Smooth muscle cell (in vitro differentiated cells): ENCODE data around the gene PHACTR3. TPM values are rescaled to one million over a fixed set of nuclear protein-coding genes. Genes with fewer than 3 reads are reported as not detected.
"Not testable (repeated sequence)": the region's sequence is repeated elsewhere in the genome, so short reads cannot be mapped to it uniquely, and the experiment has no call there.

Experiments
- DNase-seq: peaks from one replicate; lab custom pipeline; 2025; ENCODE audit not compliant: unreplicated experiment; lab: John Stamatoyannopoulos, UW
- H2AFZ ChIP-seq: fragments of 200-600 bp; sonication (generic); 2 replicates; pipeline ENCODE4 v1.6.0; 2016; ENCODE audit warnings: antibody characterized with exemption, low read depth, mild to moderate bottlenecking
- H3F3A ChIP-seq: fragments of 200-600 bp; sonication (generic); 2 replicates; pipeline ENCODE4 v1.6.0; 2017; ENCODE audit warnings: antibody characterized with exemption, low read depth
- H3K27ac ChIP-seq: fragments of 200-600 bp; sonication (generic); 2 replicates; pipeline ENCODE4 v1.5.1; 2016; ENCODE audit warnings: low read depth, mild to moderate bottlenecking
- H3K27me3 ChIP-seq: fragments of 200-600 bp; sonication (generic); 2 replicates; pipeline ENCODE4 v1.6.1; 2016; ENCODE audit warnings: low read depth, mild to moderate bottlenecking
- H3K36me3 ChIP-seq: fragments of 200-600 bp; sonication (generic); 2 replicates; pipeline ENCODE4 v1.5.1; 2016; ENCODE audit warnings: low read depth
- H3K4me1 ChIP-seq: fragments of 200-600 bp; sonication (generic); 2 replicates; pipeline ENCODE4 v1.5.1; 2016; ENCODE audit warnings: low read depth
- H3K4me2 ChIP-seq: fragments of 200-600 bp; sonication (generic); 2 replicates; pipeline ENCODE4 v1.6.0; 2016; ENCODE audit warnings: mild to moderate bottlenecking
- H3K4me3 ChIP-seq: fragments of 200-600 bp; sonication (generic); 2 replicates; pipeline ENCODE4 v1.5.1; 2016; ENCODE audit warnings: mild to moderate bottlenecking
- H3K79me2 ChIP-seq: fragments of 200-600 bp; sonication (generic); 2 replicates; pipeline ENCODE4 v1.6.0; 2016; ENCODE audit warnings: low read depth, mild to moderate bottlenecking
- H3K9ac ChIP-seq: fragments of 200-600 bp; sonication (generic); 2 replicates; pipeline ENCODE4 v1.6.0; 2016; ENCODE audit warnings: low read depth
- H3K9me3 ChIP-seq: fragments of 200-600 bp; sonication (generic); replicated peaks from 2 replicates; pipeline ENCODE4 v1.5.1; 2016; ENCODE audit warnings: low read depth
- H4K20me1 ChIP-seq: fragments of 200-600 bp; sonication (generic); 2 replicates; pipeline ENCODE4 v1.6.0; 2016; ENCODE audit warnings: low read depth
- WGBS: methylation state at CpG from one replicate; pipeline ENCODE4 v1.1.7; 2016; ENCODE audit warnings: low lambda C conversion rate; 5-methylcytosine and 5-hydroxymethylcytosine counted together
- polyA plus RNA-seq: library from polyadenylated mRNA; unstranded; fragments of >200 nt; fragmentation: Nextera tagmentation; extraction: Ambion mirVana; gene quantifications from 2 replicates; pipeline ENCODE4 v1.2.1, GENCODE V29; 2016
- small RNA-seq: library from RNA; depleted of rRNA; stranded (forward); fragments of <200 nt; gene quantifications from one replicate; pipeline ENCODE3, GENCODE V24; 2014
- total RNA-seq: library from RNA; depleted of rRNA; stranded (reverse); fragments of >200 nt; gene quantifications from 2 replicates; pipeline ENCODE4 v1.2.3, GENCODE V29; 2014
- TF ChIP-seq, protein P1 (sequence below): fragments of 200-600 bp; sonication (generic); IDR thresholded peaks from 2 replicates; pipeline ENCODE4 v1.5.1; 2017; ENCODE audit warnings: borderline replicate concordance, mild to moderate bottlenecking, antibody characterized with exemption; ENCODE audit not compliant: insufficient read depth, poor library complexity, severe bottlenecking

The PHACTR3 gene
- total and polyA plus RNA-seq, 2 experiments from 2014 or later = 0.76 to 2.6 TPM

DNA sequence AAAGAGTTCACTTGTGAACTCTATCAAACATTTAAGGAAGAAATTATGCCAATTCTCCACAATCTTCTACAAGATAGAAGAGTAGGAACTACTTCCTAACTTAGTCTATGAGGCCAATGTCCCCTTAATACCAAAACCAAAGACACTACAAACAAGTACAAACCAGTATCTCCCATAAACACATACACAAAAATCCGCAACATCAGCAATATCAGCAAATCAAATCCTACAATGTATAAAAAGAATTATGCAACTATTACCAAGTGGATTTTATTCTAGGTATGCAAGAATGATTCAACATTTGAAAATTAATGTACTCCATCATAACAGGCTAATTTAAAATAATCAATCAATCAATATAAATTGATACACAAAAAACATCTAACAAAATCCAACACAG lies 283.7 kb downstream of the PHACTR3 start:
- Histone ChIP-seq H3K27me3 (no peaks in the 10 kb centered on the region), H2AFZ (no peak overlapping the region), H3K4me1 (no peaks in the 10 kb centered on the region), H3F3A (no peaks in the 10 kb centered on the region), H3K79me2 (no peaks in the 10 kb centered on the region), H3K4me3 (no peak overlapping the region), H3K27ac (no peak overlapping the region), H3K9ac (no peak overlapping the region), H4K20me1 (no peaks in the 10 kb centered on the region), H3K36me3 (no peaks in the 10 kb centered on the region), H3K9me3 (no peaks in the 10 kb centered on the region), H3K4me2 (no peak overlapping the region)
- 96% methylated on average over 1 of the region's 1 CpG for WGBS
- DNase-seq = no peak
- TF ChIP-seq, protein P1, sequence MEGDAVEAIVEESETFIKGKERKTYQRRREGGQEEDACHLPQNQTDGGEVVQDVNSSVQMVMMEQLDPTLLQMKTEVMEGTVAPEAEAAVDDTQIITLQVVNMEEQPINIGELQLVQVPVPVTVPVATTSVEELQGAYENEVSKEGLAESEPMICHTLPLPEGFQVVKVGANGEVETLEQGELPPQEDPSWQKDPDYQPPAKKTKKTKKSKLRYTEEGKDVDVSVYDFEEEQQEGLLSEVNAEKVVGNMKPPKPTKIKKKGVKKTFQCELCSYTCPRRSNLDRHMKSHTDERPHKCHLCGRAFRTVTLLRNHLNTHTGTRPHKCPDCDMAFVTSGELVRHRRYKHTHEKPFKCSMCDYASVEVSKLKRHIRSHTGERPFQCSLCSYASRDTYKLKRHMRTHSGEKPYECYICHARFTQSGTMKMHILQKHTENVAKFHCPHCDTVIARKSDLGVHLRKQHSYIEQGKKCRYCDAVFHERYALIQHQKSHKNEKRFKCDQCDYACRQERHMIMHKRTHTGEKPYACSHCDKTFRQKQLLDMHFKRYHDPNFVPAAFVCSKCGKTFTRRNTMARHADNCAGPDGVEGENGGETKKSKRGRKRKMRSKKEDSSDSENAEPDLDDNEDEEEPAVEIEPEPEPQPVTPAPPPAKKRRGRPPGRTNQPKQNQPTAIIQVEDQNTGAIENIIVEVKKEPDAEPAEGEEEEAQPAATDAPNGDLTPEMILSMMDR = no peak

DNA sequence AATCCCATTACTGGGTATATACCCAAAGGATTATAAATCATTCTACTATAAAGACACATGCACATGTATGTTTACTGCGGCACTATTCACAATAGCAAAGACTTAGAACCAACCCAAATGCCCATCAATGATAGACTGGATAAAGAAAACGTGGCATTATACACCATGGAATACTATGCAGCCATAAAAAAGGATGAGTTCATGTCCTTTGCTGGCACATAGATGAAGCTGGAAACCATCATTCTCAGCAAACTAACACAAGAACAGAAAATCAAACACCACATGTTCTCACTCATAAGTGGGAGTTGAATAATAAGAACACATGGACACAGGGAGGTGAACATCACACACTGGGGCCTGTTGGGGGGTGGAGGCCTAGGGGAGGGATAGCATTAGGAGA lies 285.7 kb downstream of the PHACTR3 start:
- not testable (repeated sequence) for H3K27me3 ChIP-seq, H3K36me3 ChIP-seq, H3K27ac ChIP-seq, H2AFZ ChIP-seq, H3K79me2 ChIP-seq, H3K9me3 ChIP-seq, H4K20me1 ChIP-seq, DNase-seq, H3K9ac ChIP-seq, H3K4me1 ChIP-seq, H3K4me3 ChIP-seq, H3K4me2 ChIP-seq, H3F3A ChIP-seq
- 84% methylated on average over 2 of the region's 2 CpGs for WGBS

DNA sequence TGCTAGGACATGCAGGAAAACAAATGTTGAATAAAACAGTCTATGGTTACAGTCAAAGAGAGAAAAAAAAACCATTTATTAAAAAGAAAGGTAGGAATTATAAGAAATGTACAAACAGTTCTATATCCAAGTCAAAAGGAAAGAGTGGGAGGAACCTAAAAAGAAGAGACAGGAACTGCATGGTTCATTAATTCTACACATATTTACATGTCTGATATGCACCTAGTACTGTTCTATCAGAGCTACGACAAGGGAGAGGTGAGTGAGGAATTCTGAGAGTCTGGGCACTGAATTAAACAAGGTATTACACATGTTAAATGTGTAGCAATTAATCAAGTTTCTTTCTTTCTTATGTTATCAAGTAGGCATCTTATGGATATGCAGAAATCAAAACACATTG lies 287.2 kb downstream of the PHACTR3 start:
- H3K4me3 ChIP-seq = no peak overlapping the region
- no peaks in the 10 kb centered on the region for H3K9me3 ChIP-seq
- no peaks in the 10 kb centered on the region for H3K36me3 ChIP-seq
- no peaks in the 10 kb centered on the region for H4K20me1 ChIP-seq
- no peak overlapping the region for H3K9ac ChIP-seq
- peaks cover 6% of the 10 kb centered on the region for H3K27me3 ChIP-seq
- H2AFZ ChIP-seq = no peak overlapping the region
- TF ChIP-seq, protein P1 = no peak
- 82% methylated on average over 1 of the region's 1 CpG for WGBS
- no peaks in the 10 kb centered on the region for H3K4me1 ChIP-seq
- no peak for DNase-seq
- no peak overlapping the region for H3K27ac ChIP-seq
- no peak overlapping the region for H3K4me2 ChIP-seq
- no peaks in the 10 kb centered on the region for H3K79me2 ChIP-seq
- H3F3A ChIP-seq = no peaks in the 10 kb centered on the region

DNA sequence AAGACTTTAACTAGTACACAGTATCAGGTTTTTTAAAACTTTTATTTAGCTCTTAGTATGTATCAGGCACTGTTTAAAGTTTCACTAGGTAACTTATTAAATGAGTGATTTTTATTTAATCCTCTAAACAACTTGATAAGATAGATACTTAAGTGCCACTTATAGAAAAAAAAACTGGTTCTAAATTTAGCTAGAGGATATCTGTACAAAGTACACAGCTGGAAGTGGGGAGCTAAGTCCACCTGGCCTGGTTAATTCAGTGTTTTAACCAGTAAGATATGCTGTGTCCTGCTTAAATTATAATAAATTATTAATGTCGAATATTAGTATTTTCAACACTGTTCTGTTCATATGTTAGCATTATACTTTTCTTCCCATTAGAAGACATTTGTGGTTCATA lies 291.6 kb downstream of the PHACTR3 start:
- no peaks in the 10 kb centered on the region for H3K79me2 ChIP-seq
- TF ChIP-seq, protein P1 = no peak
- H3K27ac ChIP-seq = no peak overlapping the region
- H3K9me3 ChIP-seq = no peaks in the 10 kb centered on the region
- H3K4me3 ChIP-seq = no peak overlapping the region
- H3K9ac ChIP-seq = no peak overlapping the region
- H2AFZ ChIP-seq = no peak overlapping the region
- H3F3A ChIP-seq = no peaks in the 10 kb centered on the region
- no peak overlapping the region for H3K4me2 ChIP-seq
- peaks cover 6% of the 10 kb centered on the region for H3K27me3 ChIP-seq
- no peaks in the 10 kb centered on the region for H3K4me1 ChIP-seq
- DNase-seq = no peak
- WGBS = 76% methylated on average over 1 of the region's 1 CpG
- no peaks in the 10 kb centered on the region for H3K36me3 ChIP-seq
- no peaks in the 10 kb centered on the region for H4K20me1 ChIP-seq

Small RNAs within 50 kb of the gene (small RNA-seq; reads per million reads assigned to genes)
- not detected for gene RNU7-141P
